Measurements from ENCODE around the gene DYNLRB2.
A peak's percentile ranks its signal among the peaks of the same experiment; 100 is the strongest.

The DYNLRB2 gene

DNA sequence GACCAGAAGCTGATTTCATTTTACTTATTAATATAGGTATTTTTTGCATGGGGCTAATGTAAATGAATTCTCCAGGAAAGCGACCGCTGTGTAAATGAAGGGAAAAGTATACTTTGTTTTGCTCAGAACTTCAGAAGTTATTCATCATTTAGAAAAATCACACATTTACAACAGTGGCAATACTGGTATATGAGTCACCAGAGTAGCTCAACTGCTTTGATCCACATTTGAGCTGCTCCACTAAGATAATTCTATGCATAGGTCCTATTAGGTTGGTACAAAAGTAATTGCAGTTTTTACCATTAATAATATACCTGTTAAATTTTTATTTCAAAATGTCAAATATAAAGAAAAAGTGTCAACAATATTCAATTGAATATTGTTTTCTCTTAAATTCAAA, 22.9 kb upstream of the DYNLRB2 start:
- H3K4me2 ChIP-seq (ENCODE audit: low read depth, low read length, poor library complexity, severe bottlenecking), result peak overlapping the region; percentile 78
- TF ChIP-seq EZH2phosphoT487 (IDR thresholded peaks at IDR 0.05; ENCODE audit: borderline replicate concordance), result no peak
- TF ChIP-seq CTCF (conservative IDR thresholded peaks at IDR 0.05; ENCODE audit: low read length), result no peak

GRCh38 chr16:80518436-80518835, 22.4 kb upstream of the DYNLRB2 start:
- Histone ChIP-seq H3K4me1 (ENCODE audit: insufficient read depth, low read length, poor library complexity, severe bottlenecking) (peaks cover 24% of the 10 kb centered on the region), H3K27me3 (ENCODE audit: insufficient read depth, low read length, poor library complexity, severe bottlenecking) (no peaks in the 10 kb centered on the region), H3F3A (ENCODE audit: low read depth) (no peaks in the 10 kb centered on the region), H2AFZ (ENCODE audit: low read length) (peak overlapping the region; percentile 49), H3K9me2 (replicated peaks; ENCODE audit: low read depth, low read length) (no peaks in the 10 kb centered on the region), H3K4me3 (ENCODE audit: low read length, poor library complexity, severe bottlenecking) (peak overlapping the region; percentile 67), H3K9ac (ENCODE audit: low read depth, low read length, poor library complexity, severe bottlenecking) (peak overlapping the region; percentile 47), H3K4me2 (ENCODE audit: low read depth, low read length, poor library complexity, severe bottlenecking) (peak overlapping the region; percentile 78), H3K79me2 (ENCODE audit: insufficient read depth, low read length) (no peaks in the 10 kb centered on the region), H4K20me1 (ENCODE audit: insufficient read depth, low read length, poor library complexity, severe bottlenecking) (no peaks in the 10 kb centered on the region), H3K36me3 (ENCODE audit: insufficient read depth, low read length) (no peaks in the 10 kb centered on the region), H3K9me3 (ENCODE audit: insufficient read depth, low read depth, low read length) (no peaks in the 10 kb centered on the region)
- no peak for TF ChIP-seq CTCF (conservative IDR thresholded peaks at IDR 0.05; ENCODE audit: low read length)
- TF ChIP-seq EZH2phosphoT487 (IDR thresholded peaks at IDR 0.05; ENCODE audit: borderline replicate concordance), result no peak

More for the DNA sequence above, 22.9 kb upstream of the DYNLRB2 start:
- Histone ChIP-seq H3K9me2 (replicated peaks; ENCODE audit: low read depth, low read length) (no peaks in the 10 kb centered on the region), H4K20me1 (ENCODE audit: insufficient read depth, low read length, poor library complexity, severe bottlenecking) (no peaks in the 10 kb centered on the region), H3K9ac (ENCODE audit: low read depth, low read length, poor library complexity, severe bottlenecking) (peak overlapping the region; percentile 47), H3K36me3 (ENCODE audit: insufficient read depth, low read length) (no peaks in the 10 kb centered on the region), H3K4me1 (ENCODE audit: insufficient read depth, low read length, poor library complexity, severe bottlenecking) (peaks cover 24% of the 10 kb centered on the region), H3K27me3 (ENCODE audit: insufficient read depth, low read length, poor library complexity, severe bottlenecking) (no peaks in the 10 kb centered on the region), H3K9me3 (ENCODE audit: insufficient read depth, low read depth, low read length) (no peaks in the 10 kb centered on the region), H3F3A (ENCODE audit: low read depth) (no peaks in the 10 kb centered on the region), H3K79me2 (ENCODE audit: insufficient read depth, low read length) (no peaks in the 10 kb centered on the region), H3K4me3 (ENCODE audit: low read length, poor library complexity, severe bottlenecking) (peak overlapping the region; percentile 67), H2AFZ (ENCODE audit: low read length) (peak overlapping the region; percentile 49; the same call in 1 of the 2 replicates)

DNA sequence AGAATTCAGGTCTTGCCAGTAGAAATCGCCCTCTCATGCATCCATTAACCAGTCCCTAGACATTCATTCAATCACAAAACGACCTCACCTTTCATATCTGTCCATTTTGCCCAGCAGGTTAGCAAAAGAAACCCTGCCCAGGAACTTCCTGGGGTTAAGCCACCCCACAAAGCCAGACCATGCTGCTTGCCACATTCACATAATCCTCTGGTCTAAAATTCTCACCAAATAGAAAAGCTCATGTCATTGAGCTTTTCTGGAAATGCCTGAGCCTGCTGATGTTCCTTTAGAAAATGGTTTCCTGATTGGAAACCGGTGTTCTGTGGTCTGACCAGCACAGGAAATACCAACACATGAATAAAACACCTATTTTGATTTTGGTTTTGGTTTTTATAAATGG, 21.6 kb upstream of the DYNLRB2 start:
- Histone ChIP-seq H3K79me2 (ENCODE audit: insufficient read depth, low read length) (no peaks in the 10 kb centered on the region), H2AFZ (ENCODE audit: low read length) (peak overlapping the region; percentile 49), H3K9me2 (replicated peaks; ENCODE audit: low read depth, low read length) (no peaks in the 10 kb centered on the region), H3K27me3 (ENCODE audit: insufficient read depth, low read length, poor library complexity, severe bottlenecking) (no peaks in the 10 kb centered on the region), H3K4me2 (ENCODE audit: low read depth, low read length, poor library complexity, severe bottlenecking) (peak overlapping the region; percentile 78), H3K36me3 (ENCODE audit: insufficient read depth, low read length) (no peaks in the 10 kb centered on the region), H3K9me3 (ENCODE audit: insufficient read depth, low read depth, low read length) (no peaks in the 10 kb centered on the region), H3K4me1 (ENCODE audit: insufficient read depth, low read length, poor library complexity, severe bottlenecking) (peaks cover 24% of the 10 kb centered on the region), H4K20me1 (ENCODE audit: insufficient read depth, low read length, poor library complexity, severe bottlenecking) (no peaks in the 10 kb centered on the region), H3K4me3 (ENCODE audit: low read length, poor library complexity, severe bottlenecking) (peak overlapping the region; percentile 67), H3F3A (ENCODE audit: low read depth) (no peaks in the 10 kb centered on the region), H3K9ac (ENCODE audit: low read depth, low read length, poor library complexity, severe bottlenecking) (peak overlapping the region; percentile 47)
- TF ChIP-seq CTCF (conservative IDR thresholded peaks at IDR 0.05; ENCODE audit: low read length) (no peak), EZH2phosphoT487 (IDR thresholded peaks at IDR 0.05; ENCODE audit: borderline replicate concordance) (no peak)
